Measurements from ENCODE around the gene DLST.

Gene DLST

GRCh38 chr14:74892745-74893144, 11.0 kb downstream of the DLST start:
- H3K79me2 ChIP-seq (ENCODE audit: insufficient read depth, low read length), result peaks cover 13% of the 10 kb centered on the region
- H3K4me3 ChIP-seq (ENCODE audit: low read length, poor library complexity, severe bottlenecking), result no peak overlapping the region
- no peaks in the 10 kb centered on the region for H3F3A ChIP-seq (ENCODE audit: low read depth)
- no peaks in the 10 kb centered on the region for H3K9me3 ChIP-seq (ENCODE audit: insufficient read depth, low read depth, low read length)
- no peak overlapping the region for H2AFZ ChIP-seq (ENCODE audit: low read length)
- peaks cover 83% of the 10 kb centered on the region for H3K36me3 ChIP-seq (ENCODE audit: insufficient read depth, low read length)
- H3K4me2 ChIP-seq (ENCODE audit: low read depth, low read length, poor library complexity, severe bottlenecking), result no peak overlapping the region
- no peaks in the 10 kb centered on the region for H3K27me3 ChIP-seq (ENCODE audit: insufficient read depth, low read length, poor library complexity, severe bottlenecking)
- peaks cover 6% of the 10 kb centered on the region for H4K20me1 ChIP-seq (ENCODE audit: insufficient read depth, low read length, poor library complexity, severe bottlenecking)
- peaks cover 9% of the 10 kb centered on the region for H3K4me1 ChIP-seq (ENCODE audit: insufficient read depth, low read length, poor library complexity, severe bottlenecking)
- TF ChIP-seq EZH2phosphoT487 (IDR thresholded peaks at IDR 0.05; ENCODE audit: borderline replicate concordance) (no peak), CTCF (conservative IDR thresholded peaks at IDR 0.05; ENCODE audit: low read length) (no peak)
- H3K9ac ChIP-seq (ENCODE audit: low read depth, low read length, poor library complexity, severe bottlenecking), result no peak overlapping the region
- no peaks in the 10 kb centered on the region for H3K9me2 ChIP-seq (replicated peaks; ENCODE audit: low read depth, low read length)

GRCh38 chr14:74893614-74894091, 11.9 kb downstream of the DLST start:
- no peaks in the 10 kb centered on the region for H3K4me1 ChIP-seq (ENCODE audit: insufficient read depth, low read length, poor library complexity, severe bottlenecking)
- H3K9me3 ChIP-seq (ENCODE audit: insufficient read depth, low read depth, low read length), result no peaks in the 10 kb centered on the region
- peaks cover 4% of the 10 kb centered on the region; the same call in 1 of the 2 replicates for H3K79me2 ChIP-seq (ENCODE audit: insufficient read depth, low read length)
- H3K4me3 ChIP-seq (ENCODE audit: low read length, poor library complexity, severe bottlenecking), result no peak overlapping the region
- H3K27me3 ChIP-seq (ENCODE audit: insufficient read depth, low read length, poor library complexity, severe bottlenecking), result no peaks in the 10 kb centered on the region
- no peaks in the 10 kb centered on the region for H3K9me2 ChIP-seq (replicated peaks; ENCODE audit: low read depth, low read length)
- TF ChIP-seq CTCF (conservative IDR thresholded peaks at IDR 0.05; ENCODE audit: low read length), result no peak
- TF ChIP-seq EZH2phosphoT487 (IDR thresholded peaks at IDR 0.05; ENCODE audit: borderline replicate concordance), result no peak
- no peak overlapping the region for H3K9ac ChIP-seq (ENCODE audit: low read depth, low read length, poor library complexity, severe bottlenecking)
- H3K36me3 ChIP-seq (ENCODE audit: insufficient read depth, low read length), result peaks cover 89% of the 10 kb centered on the region
- H2AFZ ChIP-seq (ENCODE audit: low read length), result no peak overlapping the region
- H3F3A ChIP-seq (ENCODE audit: low read depth), result no peaks in the 10 kb centered on the region
- H4K20me1 ChIP-seq (ENCODE audit: insufficient read depth, low read length, poor library complexity, severe bottlenecking), result no peaks in the 10 kb centered on the region
- no peak overlapping the region for H3K4me2 ChIP-seq (ENCODE audit: low read depth, low read length, poor library complexity, severe bottlenecking)

- H3K4me3 ChIP-seq (ENCODE audit: low read length, poor library complexity, severe bottlenecking), result no peak overlapping the region
- no peaks in the 10 kb centered on the region for H3K9me3 ChIP-seq (ENCODE audit: insufficient read depth, low read depth, low read length)
- no peaks in the 10 kb centered on the region for H3F3A ChIP-seq (ENCODE audit: low read depth)
- H2AFZ ChIP-seq (ENCODE audit: low read length), result no peak overlapping the region
- peaks cover 96% of the 10 kb centered on the region for H3K36me3 ChIP-seq (ENCODE audit: insufficient read depth, low read length)
- H3K9ac ChIP-seq (ENCODE audit: low read depth, low read length, poor library complexity, severe bottlenecking), result no peak overlapping the region
- no peak overlapping the region for H3K4me2 ChIP-seq (ENCODE audit: low read depth, low read length, poor library complexity, severe bottlenecking)
- H3K27me3 ChIP-seq (ENCODE audit: insufficient read depth, low read length, poor library complexity, severe bottlenecking), result no peaks in the 10 kb centered on the region
- H3K79me2 ChIP-seq (ENCODE audit: insufficient read depth, low read length), result no peaks in the 10 kb centered on the region
- H3K9me2 ChIP-seq (replicated peaks; ENCODE audit: low read depth, low read length), result no peaks in the 10 kb centered on the region
- TF ChIP-seq CTCF (conservative IDR thresholded peaks at IDR 0.05; ENCODE audit: low read length) (no peak), EZH2phosphoT487 (IDR thresholded peaks at IDR 0.05; ENCODE audit: borderline replicate concordance) (no peak)
- H4K20me1 ChIP-seq (ENCODE audit: insufficient read depth, low read length, poor library complexity, severe bottlenecking), result no peaks in the 10 kb centered on the region
- H3K4me1 ChIP-seq (ENCODE audit: insufficient read depth, low read length, poor library complexity, severe bottlenecking), result no peaks in the 10 kb centered on the region
Observed at GRCh38 chr14:74896400-74896799, 14.7 kb downstream of the DLST start.

All from Loucy (cell line).